Activated naive CD8-positive, alpha-beta T cell treated with anti-CD3 and anti-CD28 coated beads, Interleukin-2, amount 50 U/mL, for 24 hours (primary cell): ENCODE measurements around the gene WBP2.
A peak's percentile ranks its signal among the peaks of the same experiment; 100 is the strongest.
"Not testable (repeated sequence)": the region's sequence is repeated elsewhere in the genome, so short reads cannot be mapped to it uniquely, and the experiment has no call there.

Experiments
- ATAC-seq: fragments of 150-1000 bp; cut with Tn5 transposase; one replicate; pipeline ENCODE4 v1.10.0; 2021
- DNase-seq: peaks from one replicate; pipeline ENCODE4 v3.0.0; 2021
- H3K27ac Mint-ChIP-seq: one replicate; pipeline ENCODE4 v1.8.0; 2021; ENCODE audit warnings: mild to moderate bottlenecking, mixed read lengths
- H3K27me3 Mint-ChIP-seq: one replicate; pipeline ENCODE4 v1.8.0; 2021; ENCODE audit warnings: mixed read lengths
- H3K36me3 Mint-ChIP-seq: one replicate; pipeline ENCODE4 v1.8.0; 2021; ENCODE audit warnings: low read depth, mixed read lengths
- H3K4me1 Mint-ChIP-seq: one replicate; pipeline ENCODE4 v1.8.0; 2021; ENCODE audit warnings: mixed read lengths
- H3K4me3 Mint-ChIP-seq: one replicate; pipeline ENCODE4 v1.8.0; 2021; ENCODE audit warnings: mild to moderate bottlenecking, moderate library complexity, mixed read lengths
- H3K9me3 Mint-ChIP-seq: one replicate; pipeline ENCODE4 v1.8.0; 2021; ENCODE audit warnings: mixed read lengths

WBP2 gene

GRCh38 chr17:75814021-75814395 lies 41.1 kb downstream of the WBP2 start:
- DNase-seq: no peak
- Mint-ChIP-seq H3K4me3 (no peak overlapping the region), H3K36me3 (peaks cover 4% of the 10 kb centered on the region), H3K27me3 (no peaks in the 10 kb centered on the region), H3K9me3 (no peaks in the 10 kb centered on the region), H3K4me1 (no peaks in the 10 kb centered on the region), H3K27ac (no peak overlapping the region)
- no peak for ATAC-seq

- no peak overlapping the region for H3K4me3 Mint-ChIP-seq
- no peaks in the 10 kb centered on the region for H3K4me1 Mint-ChIP-seq
- DNase-seq (no peak), ATAC-seq (no peak)
- H3K27ac Mint-ChIP-seq: no peak overlapping the region
- no peaks in the 10 kb centered on the region for H3K27me3 Mint-ChIP-seq
- peaks cover 2% of the 10 kb centered on the region for H3K36me3 Mint-ChIP-seq
- no peaks in the 10 kb centered on the region for H3K9me3 Mint-ChIP-seq
Observed at GRCh38 chr17:75813081-75814020, 41.8 kb downstream of the WBP2 start.

GRCh38 chr17:75812096-75813013 lies 42.8 kb downstream of the WBP2 start:
- H3K4me1 Mint-ChIP-seq: no peaks in the 10 kb centered on the region
- H3K36me3 Mint-ChIP-seq: peaks cover 2% of the 10 kb centered on the region
- H3K27ac Mint-ChIP-seq: no peak overlapping the region
- H3K27me3 Mint-ChIP-seq: no peaks in the 10 kb centered on the region
- DNase-seq (no peak), ATAC-seq (no peak)
- no peak overlapping the region for H3K4me3 Mint-ChIP-seq
- H3K9me3 Mint-ChIP-seq: no peaks in the 10 kb centered on the region

- no peak overlapping the region for H3K4me3 Mint-ChIP-seq
- no peaks in the 10 kb centered on the region for H3K27me3 Mint-ChIP-seq
- H3K27ac Mint-ChIP-seq: no peak overlapping the region
- H3K9me3 Mint-ChIP-seq: no peaks in the 10 kb centered on the region
- ATAC-seq: no peak
- no peak for DNase-seq
- peaks cover under 1% of the 10 kb centered on the region for H3K36me3 Mint-ChIP-seq
- H3K4me1 Mint-ChIP-seq: no peaks in the 10 kb centered on the region
Observed at GRCh38 chr17:75811174-75811573, 44.0 kb downstream of the WBP2 start.

GRCh38 chr17:75810756-75811155 lies 44.4 kb downstream of the WBP2 start:
- H3K27me3 Mint-ChIP-seq, ATAC-seq, H3K36me3 Mint-ChIP-seq, H3K27ac Mint-ChIP-seq, H3K4me3 Mint-ChIP-seq, H3K4me1 Mint-ChIP-seq, DNase-seq, H3K9me3 Mint-ChIP-seq: not testable (repeated sequence)

- no peak for DNase-seq
- Mint-ChIP-seq H3K36me3 (no peaks in the 10 kb centered on the region), H3K27ac (no peak overlapping the region), H3K9me3 (no peaks in the 10 kb centered on the region), H3K4me3 (no peak overlapping the region), H3K4me1 (no peaks in the 10 kb centered on the region), H3K27me3 (no peaks in the 10 kb centered on the region)
- ATAC-seq: no peak
Observed at GRCh38 chr17:75810216-75810615, 44.9 kb downstream of the WBP2 start.

- H3K4me3 Mint-ChIP-seq: no peak overlapping the region
- H3K9me3 Mint-ChIP-seq: no peaks in the 10 kb centered on the region
- H3K27me3 Mint-ChIP-seq: no peaks in the 10 kb centered on the region
- DNase-seq (no peak), ATAC-seq (no peak)
- H3K4me1 Mint-ChIP-seq: no peaks in the 10 kb centered on the region
- no peaks in the 10 kb centered on the region for H3K36me3 Mint-ChIP-seq
- H3K27ac Mint-ChIP-seq: no peak overlapping the region
Observed at GRCh38 chr17:75809631-75810111, 45.5 kb downstream of the WBP2 start.

- no peaks in the 10 kb centered on the region for H3K9me3 Mint-ChIP-seq
- H3K4me1 Mint-ChIP-seq: no peaks in the 10 kb centered on the region
- no peak for DNase-seq
- no peaks in the 10 kb centered on the region for H3K27me3 Mint-ChIP-seq
- H3K27ac Mint-ChIP-seq: no peak overlapping the region
- no peaks in the 10 kb centered on the region for H3K36me3 Mint-ChIP-seq
- peak; percentile 61 for ATAC-seq
- H3K4me3 Mint-ChIP-seq: no peak overlapping the region
Observed at GRCh38 chr17:75808905-75809621, 46.1 kb downstream of the WBP2 start.

GRCh38 chr17:75808549-75808904 lies 46.6 kb downstream of the WBP2 start:
- Mint-ChIP-seq H3K4me1 (peaks cover 4% of the 10 kb centered on the region), H3K9me3 (no peaks in the 10 kb centered on the region), H3K27ac (no peak overlapping the region), H3K27me3 (no peaks in the 10 kb centered on the region), H3K4me3 (no peak overlapping the region), H3K36me3 (no peaks in the 10 kb centered on the region)
- ATAC-seq: no peak
- no peak for DNase-seq

- no peak for ATAC-seq
- Mint-ChIP-seq H3K9me3 (no peaks in the 10 kb centered on the region), H3K27me3 (no peaks in the 10 kb centered on the region), H3K4me3 (no peak overlapping the region), H3K36me3 (no peaks in the 10 kb centered on the region), H3K27ac (no peak overlapping the region), H3K4me1 (peaks cover 5% of the 10 kb centered on the region)
- DNase-seq: no peak
Observed at GRCh38 chr17:75807861-75808260, 47.3 kb downstream of the WBP2 start.

GRCh38 chr17:75806822-75807500 lies 48.2 kb downstream of the WBP2 start:
- H3K4me1 Mint-ChIP-seq: peaks cover 5% of the 10 kb centered on the region
- no peaks in the 10 kb centered on the region for H3K27me3 Mint-ChIP-seq
- H3K9me3 Mint-ChIP-seq: no peaks in the 10 kb centered on the region
- ATAC-seq (no peak), DNase-seq (no peak)
- H3K4me3 Mint-ChIP-seq: no peak overlapping the region
- no peak overlapping the region for H3K27ac Mint-ChIP-seq
- no peaks in the 10 kb centered on the region for H3K36me3 Mint-ChIP-seq

- DNase-seq (no peak), ATAC-seq (no peak)
- no peaks in the 10 kb centered on the region for H3K27me3 Mint-ChIP-seq
- H3K4me1 Mint-ChIP-seq: peaks cover 5% of the 10 kb centered on the region
- peaks cover 7% of the 10 kb centered on the region for H3K36me3 Mint-ChIP-seq
- no peak overlapping the region for H3K27ac Mint-ChIP-seq
- no peak overlapping the region for H3K4me3 Mint-ChIP-seq
- no peaks in the 10 kb centered on the region for H3K9me3 Mint-ChIP-seq
Observed at GRCh38 chr17:75803883-75804282, 51.3 kb downstream of the WBP2 start.

- Mint-ChIP-seq H3K27ac (no peak overlapping the region), H3K36me3 (peaks cover 12% of the 10 kb centered on the region), H3K27me3 (no peaks in the 10 kb centered on the region), H3K9me3 (no peaks in the 10 kb centered on the region), H3K4me3 (no peak overlapping the region), H3K4me1 (peaks cover 5% of the 10 kb centered on the region)
- DNase-seq (no peak), ATAC-seq (no peak)
Observed at GRCh38 chr17:75799402-75799801, 55.7 kb downstream of the WBP2 start.
